Measurements from ENCODE around the gene TACC2. TPM values are rescaled to one million over a fixed set of nuclear protein-coding genes. Genes with fewer than 3 reads are reported as not detected.

Gene TACC2
- total and polyA plus RNA-seq, 2 experiments from 2014 or later: 30.8 to 35.9 TPM

- Histone ChIP-seq H3K79me2 (replicated peaks; ENCODE audit: insufficient read depth) (no peaks in the 10 kb centered on the region), H3F3A (replicated peaks; ENCODE audit: low read depth) (no peaks in the 10 kb centered on the region), H2AFZ (no peak overlapping the region), H3K9me2 (ENCODE audit: insufficient read depth) (no peaks in the 10 kb centered on the region), H3K36me3 (ENCODE audit: insufficient read depth) (peaks cover 10% of the 10 kb centered on the region), H3K27me3 (ENCODE audit: insufficient read depth) (no peaks in the 10 kb centered on the region), H3K4me2 (no peak overlapping the region), H3K4me3 (no peak overlapping the region), H4K20me1 (replicated peaks; ENCODE audit: insufficient read depth) (peaks cover 6% of the 10 kb centered on the region; the same call in 1 of the 2 replicates), H3K4me1 (ENCODE audit: insufficient read depth) (no peaks in the 10 kb centered on the region), H3K27ac (ENCODE audit: low read depth) (no peak overlapping the region)
- Mint-ChIP-seq H3K36me3 (ENCODE audit: low read depth) (peaks cover 40% of the 10 kb centered on the region), H3K27me3 (ENCODE audit: insufficient read depth, low read depth, poor library complexity) (peaks cover 6% of the 10 kb centered on the region), H3K4me3 (no peak overlapping the region), H3K4me1 (peaks cover 5% of the 10 kb centered on the region; the same call in 2 of the 3 replicates), H3K9me3 (no peaks in the 10 kb centered on the region), H3K27ac (no peak overlapping the region)
- ATAC-seq (no peak), DNase-seq (ENCODE audit: low spot score) (no peak)
- TF ChIP-seq REST (IDR thresholded peaks at IDR 0.05; ENCODE audit: unreplicated experiment) (no peak), ETS1 (IDR thresholded peaks at IDR 0.05) (no peak), ZNF462 (CRISPR knock-in tag; IDR thresholded peaks at IDR 0.05) (no peak), CREB1 (CRISPR knock-in tag; IDR thresholded peaks at IDR 0.05; ENCODE audit: low read depth) (no peak), EZH2phosphoT487 (IDR thresholded peaks at IDR 0.05; ENCODE audit: unreplicated experiment) (no peak), NANOG (IDR thresholded peaks at IDR 0.05; ENCODE audit: borderline replicate concordance) (no peak), JUNB (IDR thresholded peaks at IDR 0.05; ENCODE audit: unreplicated experiment) (no peak), EZH2 (IDR thresholded peaks at IDR 0.05; ENCODE audit: low read depth, unreplicated experiment) (no peak), CTCF (conservative IDR thresholded peaks at IDR 0.05; ENCODE audit: low read depth in 2 of 2) (no peak), POLR2AphosphoS5 (IDR thresholded peaks at IDR 0.05; ENCODE audit: low read depth) (no peak), ZNF114 (CRISPR knock-in tag; IDR thresholded peaks at IDR 0.05) (no peak), ZNF331 (CRISPR knock-in tag; IDR thresholded peaks at IDR 0.05; ENCODE audit: low read depth) (no peak), STAT1 (IDR thresholded peaks at IDR 0.05; ENCODE audit: unreplicated experiment) (no peak)
Observed at GRCh38 chr10:122249991-122250750, 261.2 kb downstream of the TACC2 start.
